ENCODE data around the gene KXD1.
"Not testable (repeated sequence)": the region's sequence is repeated elsewhere in the genome, so short reads cannot be mapped to it uniquely, and the experiment has no call there.

The KXD1 gene

DNA sequence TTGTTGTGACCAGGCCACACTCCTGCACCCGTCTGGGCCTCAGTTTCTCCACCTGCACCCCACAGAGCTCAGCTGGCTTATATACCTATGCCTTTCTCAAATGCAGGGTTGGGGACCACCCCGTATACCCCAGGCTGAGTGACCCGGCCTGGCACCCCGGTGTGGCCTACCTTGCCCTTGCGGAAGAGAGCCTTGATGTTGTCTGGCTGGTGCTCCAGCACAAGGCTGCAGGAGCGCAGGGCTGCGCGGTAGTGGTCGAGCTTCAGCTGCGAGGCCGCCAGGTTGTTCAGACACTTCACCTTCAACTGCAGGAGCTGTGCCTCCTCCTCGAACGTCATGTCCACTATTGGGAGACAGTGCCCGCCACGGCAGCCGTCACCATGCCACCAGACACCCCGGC lies 20.2 kb upstream of the KXD1 start:
- DNase-seq, result no peak

DNA sequence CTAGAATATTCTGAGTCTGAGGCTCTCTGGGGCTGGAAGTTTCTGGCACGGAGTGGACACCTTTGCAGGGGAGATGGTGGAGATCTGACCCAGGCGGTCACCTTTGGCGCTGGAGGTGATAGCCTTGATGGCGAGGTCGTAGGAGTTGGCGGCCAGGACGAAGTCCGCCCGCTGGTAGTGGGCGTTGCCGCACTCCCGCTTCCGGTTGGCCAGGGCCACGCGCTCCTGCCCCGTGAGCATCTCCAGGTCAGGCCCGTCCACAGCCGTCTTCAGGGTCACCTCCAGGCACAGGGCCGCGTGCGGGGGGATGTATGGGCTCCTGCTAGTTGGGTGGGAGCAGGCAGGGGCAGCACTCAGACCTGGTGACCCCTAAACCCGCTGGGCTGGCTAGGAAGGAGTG lies 19.6 kb upstream of the KXD1 start:
- no peak for DNase-seq

DNA sequence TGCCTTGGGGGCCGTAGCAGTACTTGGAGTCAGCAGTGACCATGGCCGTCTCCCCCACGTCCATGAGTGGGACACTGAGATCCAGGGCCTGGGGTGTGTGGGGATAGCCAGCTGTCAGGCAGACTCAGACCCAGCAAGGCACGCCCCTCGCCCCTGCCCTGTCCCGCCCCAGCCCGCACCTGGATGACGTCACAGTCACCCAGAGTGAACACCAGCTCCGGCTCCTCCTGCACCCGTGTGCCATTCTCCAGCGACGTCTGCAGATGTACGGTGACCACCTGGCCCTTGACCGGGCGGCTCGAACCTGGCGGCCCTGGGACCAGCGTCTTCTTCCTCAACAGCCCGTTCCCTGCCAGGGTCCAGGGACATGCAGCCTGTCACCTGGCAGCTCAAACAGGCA lies 18.3 kb upstream of the KXD1 start:
- DNase-seq, result no peak

DNA sequence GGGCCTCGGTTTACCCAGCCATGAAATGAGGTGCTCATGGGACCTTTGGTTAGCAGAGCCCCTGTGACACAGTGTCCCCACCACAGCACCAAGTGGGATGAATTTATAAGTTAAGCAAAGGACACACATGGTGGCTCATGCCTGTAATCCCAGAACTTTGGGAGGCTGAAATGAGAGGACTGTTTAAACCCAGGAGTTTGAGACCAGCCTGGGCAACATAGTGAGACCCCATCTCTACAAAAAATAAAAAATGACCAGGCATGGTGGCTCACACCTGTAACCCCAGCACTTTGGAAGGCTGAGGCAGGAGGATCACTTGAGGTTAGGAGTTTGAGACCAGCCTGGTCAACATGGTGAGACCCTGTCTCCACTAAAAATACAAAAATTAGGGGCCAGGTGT lies 17.5 kb upstream of the KXD1 start:
- DNase-seq, result not testable (repeated sequence)

DNA sequence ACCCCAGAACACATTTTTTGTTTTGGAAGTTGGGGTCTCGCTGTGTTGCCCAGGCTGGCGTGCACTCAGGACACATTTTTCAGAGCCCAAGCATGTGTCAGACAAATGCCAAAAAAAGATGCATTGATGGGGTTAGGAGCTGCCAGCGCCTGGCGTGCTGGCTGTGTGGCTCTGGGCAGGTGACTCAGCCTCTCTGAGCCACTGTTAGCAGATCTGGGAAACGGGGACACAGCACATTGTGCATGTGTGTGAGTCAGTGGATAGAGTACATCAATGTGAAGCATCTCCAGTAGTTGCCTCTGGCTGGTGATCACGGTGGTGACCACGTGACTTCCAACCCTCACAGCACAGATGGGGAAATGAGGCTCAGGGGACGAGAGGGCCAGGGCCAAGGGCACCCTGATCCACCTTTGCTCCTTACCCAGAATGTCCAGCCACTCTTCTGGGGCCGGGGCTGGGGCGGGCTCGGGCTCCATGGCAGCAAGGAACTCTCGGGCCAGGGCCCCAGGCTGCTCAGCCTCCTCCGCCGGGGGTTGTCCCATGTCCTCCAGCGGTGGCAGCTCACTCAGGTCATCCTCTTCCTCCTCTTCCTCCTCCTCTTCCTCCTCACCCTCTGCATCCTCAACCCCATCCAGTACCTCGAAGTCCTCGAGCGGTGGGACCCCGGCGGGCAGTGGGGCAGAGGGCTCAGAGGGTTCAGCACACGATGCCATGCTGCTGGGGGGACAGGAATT lies 16.2 kb upstream of the KXD1 start:
- no peak for DNase-seq

DNA sequence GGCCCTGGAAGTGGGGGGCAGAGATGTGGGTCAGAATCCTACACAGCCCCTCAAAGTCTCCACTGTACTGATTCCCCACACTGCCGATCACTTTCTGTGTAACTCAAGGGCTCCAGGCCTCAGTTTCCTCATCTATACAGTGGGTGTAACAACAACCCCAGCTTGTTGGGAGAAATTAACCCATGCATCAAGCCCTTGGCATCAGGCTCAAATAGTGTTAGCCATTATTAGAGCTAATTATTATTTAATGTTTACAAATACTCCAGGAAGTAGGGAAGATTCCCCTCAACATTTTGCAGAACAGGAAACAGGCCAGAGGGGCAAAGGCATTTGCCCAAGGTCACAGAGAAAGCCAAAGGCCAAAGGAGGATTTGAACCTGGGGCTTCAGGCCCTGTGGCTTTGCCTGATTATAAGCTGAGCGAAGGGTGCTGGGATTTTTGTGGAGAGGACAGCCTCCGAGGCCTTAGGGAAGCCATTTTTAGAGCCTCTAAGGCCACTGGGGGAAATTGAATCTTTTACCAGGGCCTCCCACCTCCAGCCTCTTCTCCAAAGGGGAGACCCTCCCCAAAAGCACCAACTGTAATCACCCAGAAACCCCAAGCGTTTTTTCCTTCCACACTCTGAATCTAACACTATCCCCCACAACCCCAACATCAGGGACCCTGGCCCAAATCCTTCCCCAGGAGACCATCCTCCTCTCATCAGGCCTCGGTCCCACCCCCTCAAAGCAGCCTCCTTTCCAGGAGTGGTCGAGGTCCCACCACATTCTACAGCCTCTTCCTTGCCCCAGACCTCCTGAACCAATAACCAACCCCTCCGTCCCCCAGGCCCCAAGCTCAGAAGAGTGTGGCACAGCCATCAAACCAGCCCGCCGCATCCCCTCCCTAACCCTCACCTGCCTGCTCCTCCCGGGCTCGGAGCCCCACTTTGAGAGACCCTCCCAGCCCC lies 15.4 kb upstream of the KXD1 start:
- no peak for DNase-seq

DNA sequence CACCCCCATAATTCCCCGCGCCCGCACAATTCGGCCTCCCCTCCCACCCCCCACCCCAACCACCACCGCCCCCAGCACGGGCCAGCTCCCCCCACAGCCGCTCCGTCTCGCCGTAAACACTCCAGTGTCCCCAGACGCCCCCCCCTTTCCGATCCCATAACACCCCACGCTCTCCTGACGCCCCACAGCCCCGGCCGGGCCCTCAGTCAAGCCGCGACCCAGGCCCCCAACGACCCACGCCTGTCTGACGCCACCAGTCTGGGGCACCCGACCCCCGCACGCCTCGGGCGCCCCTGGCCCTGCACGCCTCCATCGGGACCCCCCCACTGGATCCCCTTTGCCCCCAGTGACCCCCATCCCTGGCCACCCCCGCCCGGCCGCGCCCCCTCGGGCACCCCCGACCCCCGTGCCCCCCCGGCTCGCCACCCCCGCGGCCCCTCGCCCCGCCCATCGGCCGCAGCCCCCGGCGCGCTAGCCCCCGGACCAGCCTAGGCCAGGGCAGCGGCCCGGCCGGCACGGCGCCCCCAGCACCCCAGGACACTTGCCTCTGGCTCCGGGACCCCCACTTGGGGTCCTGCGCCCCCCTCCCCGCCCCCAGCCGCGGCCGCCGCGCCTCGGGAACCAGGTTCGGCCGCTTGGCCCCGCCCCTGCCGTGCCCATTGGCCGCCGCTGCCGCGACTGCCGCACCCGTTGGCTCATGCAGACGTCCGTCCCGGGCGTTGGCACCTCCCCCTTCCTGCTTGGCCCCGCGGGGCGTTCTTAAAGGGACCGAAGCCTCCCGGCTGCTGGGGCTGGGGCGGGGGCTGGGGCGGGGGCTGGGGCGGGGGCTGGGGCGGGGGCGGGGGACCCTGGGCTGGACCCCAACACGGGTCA lies 14.5 kb upstream of the KXD1 start, which contains the start of gene FKBP8:
FKBP8 (minus strand) TSS at position 633 of the 873 bp plus-strand sequence. CDS start 1,603 bp downstream, outside the sequence.
- peak; percentile 47 for DNase-seq

DNA sequence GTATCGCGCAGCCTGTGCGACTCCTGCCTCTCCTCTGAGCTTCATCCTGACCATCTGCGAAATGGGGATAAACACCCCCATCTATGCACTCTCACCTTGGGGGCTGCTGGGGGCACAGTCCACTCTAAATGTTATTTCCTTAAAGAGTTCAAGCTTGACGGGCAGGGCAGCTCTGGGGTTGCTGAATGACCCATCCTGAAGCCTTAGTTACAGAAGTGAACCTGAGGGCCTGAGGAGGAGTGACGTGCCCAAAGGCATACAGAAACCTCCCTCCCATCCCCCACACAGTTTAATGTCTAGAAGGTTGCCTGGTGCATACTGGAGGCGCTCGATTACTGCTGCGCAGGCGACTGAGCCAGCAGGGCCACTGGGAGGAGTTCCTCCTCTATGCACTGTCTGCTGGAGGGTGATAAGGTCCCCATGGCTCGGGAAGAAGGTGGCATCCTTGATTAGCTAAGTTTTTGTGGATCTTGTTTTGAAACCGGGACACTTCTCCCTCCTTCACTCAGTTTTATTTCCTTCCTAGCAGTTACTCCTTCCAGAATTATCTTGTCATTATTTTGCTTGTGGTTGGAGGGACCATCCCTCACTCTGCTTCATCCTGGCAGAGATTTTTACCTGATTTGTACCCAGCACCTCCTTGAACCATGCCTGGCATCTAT lies 13.7 kb upstream of the KXD1 start:
- no peak for DNase-seq

DNA sequence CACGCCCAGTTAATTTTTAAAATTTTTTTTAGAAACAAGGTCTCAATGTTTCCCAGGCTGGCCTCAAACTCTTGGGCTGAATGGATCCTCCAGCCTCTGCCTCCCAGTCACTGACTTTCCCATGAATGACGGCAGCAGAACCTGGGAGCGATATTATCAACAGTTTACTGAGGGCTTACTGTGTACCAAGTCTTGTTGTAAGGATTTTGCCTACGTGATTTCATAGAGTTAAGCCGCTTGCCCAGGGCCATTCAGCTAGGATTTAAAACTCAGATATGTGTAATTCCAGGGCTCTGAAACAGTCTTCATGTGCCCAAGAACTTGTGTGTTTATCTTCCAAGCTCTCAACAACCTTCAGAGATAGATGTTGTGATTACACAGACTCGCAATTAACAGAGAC lies 6.0 kb upstream of the KXD1 start:
- DNase-seq, result no peak

DNA sequence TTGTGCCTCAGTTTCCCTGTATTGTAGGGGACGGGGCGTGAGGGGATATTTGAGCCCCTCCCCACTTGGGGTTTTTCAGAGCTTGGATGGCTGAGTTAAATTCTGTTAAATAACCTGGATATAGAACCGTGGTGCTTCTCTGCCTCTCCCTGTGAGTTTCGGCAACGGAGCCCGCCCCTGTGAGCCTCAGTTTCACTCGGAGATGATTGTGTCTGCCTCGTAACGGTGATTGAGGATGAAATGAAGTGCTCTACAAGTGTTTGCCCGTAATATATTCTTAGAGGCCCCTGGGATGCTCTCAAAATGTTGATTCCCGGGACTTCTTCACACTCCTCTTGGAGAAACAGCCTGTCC lies 509 bp downstream of the KXD1 start:
- no peak for DNase-seq

DNA sequence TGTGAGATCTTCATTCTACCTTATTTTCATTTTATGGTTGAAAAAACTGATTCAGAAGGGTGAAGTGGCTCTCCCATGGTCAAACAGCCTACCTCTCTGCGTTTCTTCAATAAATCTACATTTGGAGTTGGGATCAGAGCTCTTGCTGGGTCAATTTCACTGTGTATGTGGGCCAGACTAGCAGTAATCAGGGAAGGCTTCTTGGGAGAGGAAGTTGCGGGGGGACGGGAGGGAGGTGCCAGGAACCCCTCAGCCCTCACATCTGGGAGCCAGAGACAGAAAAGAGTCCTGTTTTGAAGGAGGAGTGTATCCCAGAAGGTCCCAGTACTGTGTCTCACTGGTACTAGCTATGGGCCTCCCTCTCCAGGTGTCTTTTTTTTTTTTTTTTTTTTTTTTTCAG lies 934 bp downstream of the KXD1 start:
- no peak for DNase-seq

DNA sequence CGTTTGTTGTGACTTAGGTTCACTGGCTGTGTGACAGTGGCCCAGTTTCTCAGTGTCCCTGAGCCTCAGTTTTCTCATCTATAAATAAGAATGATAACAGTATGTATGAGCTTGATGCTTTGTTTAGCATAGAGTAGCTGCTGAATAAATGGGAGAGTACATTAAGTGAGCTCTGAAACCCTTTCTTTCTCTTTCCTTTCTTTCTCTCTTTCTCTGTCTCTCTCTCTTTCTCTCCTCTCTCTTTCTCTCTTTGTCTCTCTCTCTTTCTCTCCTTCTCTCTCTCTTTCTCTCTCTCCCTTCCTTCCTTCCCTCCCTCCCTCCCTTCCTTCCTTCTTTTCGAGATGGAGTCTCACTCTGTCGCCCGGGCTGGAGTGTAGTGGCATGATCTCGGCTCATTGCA lies 2.0 kb downstream of the KXD1 start:
- no peak for DNase-seq

DNA sequence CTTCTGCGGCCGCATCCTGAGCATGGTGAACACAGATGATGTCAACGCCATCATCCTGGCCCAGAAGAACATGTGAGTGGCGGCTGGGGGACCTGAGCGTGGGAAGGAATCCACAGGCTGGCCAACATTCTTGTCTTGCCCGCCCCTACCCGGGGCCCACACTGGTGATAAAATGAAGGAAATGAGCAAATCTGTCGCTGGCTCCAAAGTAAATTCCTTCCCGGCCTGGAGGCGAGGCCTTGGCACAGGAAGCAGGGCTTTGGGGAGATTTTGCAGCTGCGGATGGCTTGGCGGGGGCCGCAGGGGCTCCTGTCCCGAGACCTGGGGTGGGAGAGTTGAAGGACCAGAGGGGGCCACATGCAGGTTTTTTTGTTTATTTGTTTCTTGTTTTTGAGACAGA lies 4.4 kb downstream of the KXD1 start:
- DNase-seq, result no peak

DNA sequence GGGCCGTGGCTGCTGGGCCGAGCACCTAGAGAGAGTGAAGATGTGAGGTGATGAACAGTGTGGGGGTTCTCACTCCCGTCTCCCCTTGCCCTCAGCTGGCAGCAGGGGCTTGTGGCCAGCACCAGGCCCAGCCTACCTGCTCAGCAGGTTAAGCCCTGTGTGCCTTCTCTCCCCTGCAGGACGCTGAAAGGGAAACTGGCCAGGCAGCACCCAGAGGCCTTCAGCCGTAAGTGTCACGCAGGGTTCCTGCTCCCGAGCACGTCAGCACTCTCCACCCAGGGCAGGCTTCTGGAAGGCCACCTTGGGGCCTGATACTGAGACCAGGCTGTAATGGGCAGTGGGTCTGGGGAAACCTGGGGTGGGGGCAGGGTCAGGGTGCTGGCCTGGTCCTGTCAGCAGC lies 9.3 kb downstream of the KXD1 start:
- DNase-seq, result no peak

DNA sequence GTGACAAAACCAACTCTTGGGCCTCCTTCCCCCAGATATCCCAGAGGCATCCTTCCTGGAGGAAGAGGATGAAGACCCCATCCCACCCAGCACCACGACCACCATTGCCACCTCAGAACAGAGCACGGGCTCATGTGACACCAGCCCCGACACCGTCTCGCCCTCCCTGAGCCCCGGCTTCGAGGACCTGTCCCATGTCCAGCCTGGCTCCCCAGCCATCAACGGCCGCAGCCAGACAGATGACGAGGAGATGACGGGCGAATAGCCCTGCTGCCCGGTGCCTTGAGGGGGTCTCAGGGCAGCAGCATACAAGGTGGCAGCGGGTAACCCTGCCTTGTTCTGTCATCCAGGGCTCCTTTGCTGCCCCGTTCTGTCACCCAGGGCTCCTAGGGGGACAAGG lies 10.7 kb downstream of the KXD1 start:
- no peak for DNase-seq

DNA sequence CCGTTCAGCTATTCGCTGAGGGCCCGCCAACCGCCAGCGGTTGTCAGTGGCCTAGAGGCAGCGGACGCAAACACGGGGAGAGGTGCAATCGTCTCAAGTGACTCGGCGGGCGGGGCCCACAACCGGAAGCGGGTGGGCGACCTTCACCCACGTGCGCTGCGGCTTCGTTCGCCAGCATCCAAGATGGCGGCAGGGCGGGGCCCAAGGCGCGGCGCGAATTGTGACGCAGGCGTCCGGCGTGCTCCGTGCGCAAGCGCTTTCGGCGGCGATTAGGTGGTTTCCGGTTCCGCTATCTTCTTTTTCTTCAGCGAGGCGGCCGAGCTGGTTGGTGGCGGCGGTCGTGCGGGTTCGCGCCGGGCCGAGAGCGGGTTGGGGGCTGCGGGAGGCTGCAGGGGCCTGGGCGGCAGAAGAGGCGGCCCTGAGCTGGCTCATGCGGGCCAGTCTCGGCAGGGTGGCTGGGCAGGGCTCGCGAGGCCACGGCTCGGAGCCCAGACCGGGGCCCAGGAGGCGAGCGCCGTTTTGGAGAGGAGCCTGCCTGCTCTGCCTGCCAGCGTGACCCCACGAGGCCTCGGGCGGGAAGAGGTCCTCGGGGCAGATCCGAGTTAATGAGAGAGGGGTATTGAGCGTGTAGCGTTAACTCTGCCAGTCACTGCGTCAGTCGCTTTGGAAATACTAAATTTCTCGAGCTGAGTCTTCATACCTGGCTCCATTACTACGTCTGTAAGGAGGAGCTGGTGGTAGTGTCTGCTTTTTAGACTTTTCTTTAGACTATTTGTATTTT lies 14.1 kb downstream of the KXD1 start, which contains the start of gene UBA52:
UBA52 (plus strand) TSS at position 294 of the 781 bp plus-strand sequence. CDS start 1,444 bp downstream, outside the sequence.
- peak; percentile 88 for DNase-seq

DNA sequence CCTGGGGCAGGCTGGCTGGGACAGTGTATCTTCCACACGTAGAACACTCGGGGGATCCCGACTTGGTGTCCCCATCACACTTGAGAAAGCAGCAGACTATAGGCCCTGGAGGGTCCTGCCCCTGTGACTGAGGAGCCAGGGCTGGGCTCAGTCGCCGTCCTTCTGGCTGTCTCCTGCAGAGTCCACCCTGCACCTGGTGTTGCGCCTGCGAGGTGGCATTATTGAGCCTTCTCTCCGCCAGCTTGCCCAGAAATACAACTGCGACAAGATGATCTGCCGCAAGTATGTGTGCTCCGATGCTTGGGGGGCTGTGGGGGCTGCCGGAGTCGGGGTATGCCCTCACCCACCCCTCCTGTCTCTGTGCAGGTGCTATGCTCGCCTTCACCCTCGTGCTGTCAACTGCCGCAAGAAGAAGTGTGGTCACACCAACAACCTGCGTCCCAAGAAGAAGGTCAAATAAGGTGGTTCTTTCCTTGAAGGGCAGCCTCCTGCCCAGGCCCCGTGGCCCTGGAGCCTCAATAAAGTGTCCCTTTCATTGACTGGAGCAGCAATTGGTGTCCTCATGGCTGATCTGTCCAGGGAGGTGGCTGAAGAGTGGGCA lies 17.1 kb downstream of the KXD1 start:
- no peak for DNase-seq

DNA sequence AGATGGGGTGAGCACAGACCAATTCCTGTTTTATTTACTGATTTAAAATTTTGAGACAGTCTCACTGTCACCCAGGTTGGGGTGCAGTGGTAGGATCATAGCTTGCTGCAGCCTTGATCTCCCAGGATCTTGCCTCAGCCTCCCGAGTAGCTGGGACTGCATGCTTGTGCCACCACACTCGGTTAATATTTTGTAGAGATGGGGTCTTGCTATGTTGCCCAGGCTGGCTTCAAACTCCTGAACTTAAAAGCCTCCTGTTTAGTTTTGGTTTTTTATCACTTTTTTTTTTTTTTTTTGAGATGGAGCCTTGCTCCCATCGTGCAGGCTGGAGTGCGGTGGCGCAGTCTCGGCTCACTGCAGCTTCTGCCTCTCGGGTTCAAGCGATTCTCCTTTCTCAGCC lies 18.7 kb downstream of the KXD1 start:
- no peak for DNase-seq

DNA sequence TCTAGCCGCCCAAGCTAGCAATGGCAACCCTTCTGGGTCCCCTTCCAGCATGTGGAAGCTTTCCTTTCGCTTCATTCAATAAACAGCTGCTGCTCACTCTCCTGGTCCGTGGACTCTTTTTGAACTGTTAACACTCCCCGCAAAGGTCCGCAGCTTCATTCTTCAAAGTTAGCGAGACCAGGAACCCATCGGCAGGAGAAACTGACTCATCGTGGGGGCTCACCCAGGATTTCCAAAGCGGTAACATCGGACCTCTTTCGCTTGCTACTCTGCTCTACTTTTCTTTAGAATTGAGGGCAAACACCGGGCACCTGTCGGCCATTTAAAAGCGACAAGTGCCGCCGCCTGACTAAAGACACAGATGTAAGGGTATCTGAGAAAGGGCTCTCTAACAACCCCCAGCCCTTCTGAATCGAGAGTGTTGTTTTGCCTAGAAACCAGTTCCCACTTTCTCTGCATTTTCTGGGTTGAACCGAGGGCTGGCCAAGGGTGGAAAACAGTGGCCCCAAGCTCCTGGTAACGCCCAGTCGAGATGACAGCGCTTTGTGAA lies 19.8 kb downstream of the KXD1 start:
- no peak for DNase-seq

DNA sequence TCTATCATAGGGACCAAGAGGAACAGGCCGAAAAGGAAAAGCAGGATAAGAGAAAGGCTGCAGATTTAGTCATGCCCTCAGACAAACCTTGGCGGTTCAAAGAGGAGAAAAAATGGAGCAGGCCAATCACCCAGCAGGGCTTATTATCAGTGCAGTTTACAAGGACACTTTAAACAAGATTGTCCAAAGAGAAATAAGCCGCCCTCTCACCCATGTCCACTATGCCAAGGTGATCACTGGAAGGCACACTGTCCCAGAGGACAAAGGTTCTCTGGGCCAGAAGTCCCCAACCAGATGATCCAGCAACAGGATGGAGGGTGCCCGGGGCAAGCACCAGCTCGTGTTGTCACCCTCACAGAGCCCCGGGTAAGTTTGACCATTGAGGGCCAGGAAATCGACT lies 22.6 kb downstream of the KXD1 start:
- no peak for DNase-seq

DNA sequence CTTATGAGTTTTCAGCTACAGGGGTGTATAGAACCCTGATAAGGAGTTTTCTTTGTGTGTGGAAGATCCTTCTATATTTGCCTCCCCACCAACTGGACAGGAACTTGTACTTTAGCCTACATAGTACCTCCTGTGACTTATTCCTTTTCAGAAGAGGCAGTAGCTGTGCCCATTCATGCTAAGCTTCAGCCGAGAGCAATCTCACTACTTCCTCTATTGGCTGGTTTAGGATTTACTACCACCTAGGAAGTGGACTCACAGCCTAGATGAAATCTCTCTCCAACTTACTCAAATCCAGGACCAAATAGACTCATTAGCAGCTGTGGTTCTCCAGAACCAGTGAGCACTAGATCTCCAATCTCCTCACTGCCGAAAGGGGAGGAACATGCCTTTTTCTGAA lies 28.6 kb downstream of the KXD1 start:
- no peak for DNase-seq

Data from NCI-H1417 treated with DMSO at 0.1 percent for 48 hours (cell line).